A673 (cell line): ENCODE measurements around the gene HMGXB3. TPM values are rescaled to one million over a fixed set of nuclear protein-coding genes. Genes with fewer than 3 reads are reported as not detected.

Experiments
- BruUV-seq: library from RNA; stranded (reverse); fragments of 400-500 nt; replicated peaks from 2 replicates; lab custom pipeline; 2021; lab: Mats Ljungman, UMichigan
- CTCF ChIA-PET: fragments of 300-600 bp; sonication (Branson Sonifier 250); formaldehyde crosslinking; loops from one replicate; lab custom pipeline; 2022; ENCODE audit warnings: antibody characterized with exemption; lab: Charles Lee
- POLR2A ChIA-PET: fragments of 300-600 bp; sonication (Branson Sonifier 250); formaldehyde crosslinking; loops from one replicate; lab custom pipeline; 2022; ENCODE audit warnings: antibody characterized with exemption; ENCODE audit not compliant: low non-redundant PET; lab: Charles Lee
- DNase-seq: peaks from one replicate; pipeline ENCODE4 v3.0.0-alpha.2; 2015; ENCODE audit warnings: low spot score
- H3K27ac ChIP-seq: fragments of 200-600 bp; sonication (generic); 2 replicates; pipeline ENCODE4 v1.5.1; 2016; ENCODE audit warnings: mixed run types, low read depth, mild to moderate bottlenecking, mixed read lengths, antibody characterized with exemption, low read length; ENCODE audit not compliant: poor library complexity, severe bottlenecking
- H3K27me3 ChIP-seq: fragments of 200-600 bp; sonication (generic); replicated peaks from 2 replicates; pipeline ENCODE4 v1.6.1; 2017; ENCODE audit warnings: mixed run types, low read depth, mild to moderate bottlenecking, mixed read lengths, antibody characterized with exemption, low read length; ENCODE audit not compliant: insufficient read depth, poor library complexity
- H3K36me3 ChIP-seq: fragments of 200-600 bp; sonication (generic); 2 replicates; pipeline ENCODE4 v1.6.1; 2016; ENCODE audit warnings: mixed run types, mild to moderate bottlenecking, mixed read lengths, antibody characterized with exemption, low read length; ENCODE audit not compliant: insufficient read depth, poor library complexity, severe bottlenecking
- H3K4me1 ChIP-seq: fragments of 200-600 bp; sonication (generic); 2 replicates; pipeline ENCODE4 v1.6.1; 2017; ENCODE audit warnings: mixed run types, mild to moderate bottlenecking, mixed read lengths, antibody characterized with exemption, low read length; ENCODE audit not compliant: insufficient read depth, poor library complexity, severe bottlenecking
- H3K4me3 ChIP-seq: fragments of 200-600 bp; sonication (generic); 2 replicates; pipeline ENCODE4 v1.5.1; 2016; ENCODE audit warnings: low read depth, mixed run types, mild to moderate bottlenecking, mixed read lengths, low read length; ENCODE audit not compliant: poor library complexity, severe bottlenecking
- H3K9me3 ChIP-seq: fragments of 200-600 bp; sonication (generic); 2 replicates; pipeline ENCODE4 v1.6.1; 2016; ENCODE audit warnings: mixed run types, low read depth, mild to moderate bottlenecking, mixed read lengths, antibody characterized with exemption, low read length; ENCODE audit not compliant: poor library complexity, severe bottlenecking
- CTCF ChIP-seq: fragments of 300-800, 200-600 bp; sonication (generic); conservative IDR thresholded peaks from 2 replicates; pipeline ENCODE4 v1.5.1; 2017; ENCODE audit warnings: low read depth, mild to moderate bottlenecking, antibody characterized with exemption, low read length, moderate library complexity, mixed read lengths
- EZH2 ChIP-seq: fragments of 200-600 bp; sonication (generic); IDR thresholded peaks from 2 replicates; pipeline ENCODE4 v1.6.1; 2017; ENCODE audit warnings: borderline replicate concordance, low read depth, mild to moderate bottlenecking, mixed read lengths, antibody characterized with exemption, low read length; ENCODE audit not compliant: poor library complexity, severe bottlenecking
- intact Hi-C: fragments of 100-400 bp; cut with micrococcal nuclease; formaldehyde crosslinking; loops from one replicate; pipeline ENCODE4 v1.10.0; 2022; ENCODE audit not compliant: unreplicated experiment
- total RNA-seq: library from RNA; stranded (reverse); gene quantifications from 2 replicates; pipeline ENCODE4 v1.2.3, GENCODE V29; 2021

The HMGXB3 gene
- total RNA-seq, 1 experiment from 2014 or later: 52.6 TPM

- H3K27ac ChIP-seq: no peak overlapping the region
- ChIA-PET CTCF (no interaction called here), POLR2A (no interaction called here)
- BruUV-seq: no TSS peak
- no peak for TF ChIP-seq CTCF
- TF ChIP-seq EZH2: no peak
- no peaks in the 10 kb centered on the region for H3K36me3 ChIP-seq
- H3K4me1 ChIP-seq: no peaks in the 10 kb centered on the region
- no peaks in the 10 kb centered on the region for H3K9me3 ChIP-seq
- H3K4me3 ChIP-seq: no peak overlapping the region
- DNase-seq: no peak
- no peaks in the 10 kb centered on the region for H3K27me3 ChIP-seq
- intact Hi-C loops: no loop called here
Observed at GRCh38 chr5:150068472-150068871, 67.9 kb downstream of the HMGXB3 start.

- H3K4me3 ChIP-seq: no peak overlapping the region
- ChIA-PET CTCF (no interaction called here), POLR2A (no interaction called here)
- TF ChIP-seq CTCF (no peak), EZH2 (no peak)
- DNase-seq: no peak
- H3K27ac ChIP-seq: no peak overlapping the region
- intact Hi-C loops: no loop called here
- no peaks in the 10 kb centered on the region for H3K36me3 ChIP-seq
- no peaks in the 10 kb centered on the region for H3K27me3 ChIP-seq
- BruUV-seq: no TSS peak
- no peaks in the 10 kb centered on the region for H3K4me1 ChIP-seq
- H3K9me3 ChIP-seq: no peaks in the 10 kb centered on the region
Observed at GRCh38 chr5:150068961-150069645, 68.6 kb downstream of the HMGXB3 start.

- ChIA-PET POLR2A (no interaction called here), CTCF (no interaction called here)
- no TSS peak for BruUV-seq
- Histone ChIP-seq H3K4me3 (no peak overlapping the region), H3K4me1 (no peaks in the 10 kb centered on the region), H3K27me3 (no peaks in the 10 kb centered on the region), H3K36me3 (no peaks in the 10 kb centered on the region), H3K27ac (no peak overlapping the region), H3K9me3 (no peaks in the 10 kb centered on the region)
- no peak for TF ChIP-seq CTCF
- no peak for TF ChIP-seq EZH2
- no peak for DNase-seq
- intact Hi-C loops: no loop called here
Observed at GRCh38 chr5:150069672-150070627, 69.4 kb downstream of the HMGXB3 start.
